ENCODE measurements around the gene LRMDA.
A peak's percentile ranks its signal among the peaks of the same experiment; 100 is the strongest.

DNA sequence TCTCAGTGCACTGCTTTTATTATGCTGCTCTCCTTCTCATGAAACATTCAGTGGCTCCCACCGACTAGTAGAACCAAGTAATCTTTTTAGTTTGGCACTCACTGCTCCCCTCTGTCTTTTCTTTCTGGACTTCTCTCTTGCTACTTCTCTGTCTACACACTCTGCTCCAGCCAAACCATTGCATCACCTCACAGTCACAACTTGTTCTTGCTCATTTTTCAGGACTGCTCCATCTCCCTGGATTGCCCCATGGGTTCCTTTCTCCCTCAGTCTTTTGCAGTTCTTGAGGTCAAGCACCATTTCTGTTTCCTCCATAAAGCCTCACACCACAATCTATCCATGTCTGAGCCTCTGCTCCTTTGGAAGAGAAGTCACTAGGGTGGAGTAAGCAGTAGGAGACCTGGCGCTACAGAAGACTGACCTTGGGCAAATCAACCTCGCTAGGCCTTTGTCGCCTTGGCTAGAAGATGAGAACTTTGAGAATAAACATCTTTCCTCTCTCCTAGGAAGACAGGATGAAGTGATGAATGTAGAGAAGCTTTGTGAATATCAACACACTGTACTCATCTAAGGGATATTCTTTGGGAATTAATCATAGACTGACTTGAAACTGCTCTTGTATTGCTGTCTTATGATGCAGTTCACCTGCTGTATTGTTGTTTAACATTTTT lies 186.2 kb downstream of the LRMDA start:
- no peak for TF ChIP-seq POLR2A (IDR thresholded peaks at IDR 0.05)
- peak; percentile 18 to 62 (median 50) for TF ChIP-seq POLR2AphosphoS5 (IDR thresholded peaks at IDR 0.05)
- TF ChIP-seq, protein P1, sequence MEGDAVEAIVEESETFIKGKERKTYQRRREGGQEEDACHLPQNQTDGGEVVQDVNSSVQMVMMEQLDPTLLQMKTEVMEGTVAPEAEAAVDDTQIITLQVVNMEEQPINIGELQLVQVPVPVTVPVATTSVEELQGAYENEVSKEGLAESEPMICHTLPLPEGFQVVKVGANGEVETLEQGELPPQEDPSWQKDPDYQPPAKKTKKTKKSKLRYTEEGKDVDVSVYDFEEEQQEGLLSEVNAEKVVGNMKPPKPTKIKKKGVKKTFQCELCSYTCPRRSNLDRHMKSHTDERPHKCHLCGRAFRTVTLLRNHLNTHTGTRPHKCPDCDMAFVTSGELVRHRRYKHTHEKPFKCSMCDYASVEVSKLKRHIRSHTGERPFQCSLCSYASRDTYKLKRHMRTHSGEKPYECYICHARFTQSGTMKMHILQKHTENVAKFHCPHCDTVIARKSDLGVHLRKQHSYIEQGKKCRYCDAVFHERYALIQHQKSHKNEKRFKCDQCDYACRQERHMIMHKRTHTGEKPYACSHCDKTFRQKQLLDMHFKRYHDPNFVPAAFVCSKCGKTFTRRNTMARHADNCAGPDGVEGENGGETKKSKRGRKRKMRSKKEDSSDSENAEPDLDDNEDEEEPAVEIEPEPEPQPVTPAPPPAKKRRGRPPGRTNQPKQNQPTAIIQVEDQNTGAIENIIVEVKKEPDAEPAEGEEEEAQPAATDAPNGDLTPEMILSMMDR (IDR thresholded peaks at IDR 0.05), result no peak

All from sigmoid colon (tissue), 4 donors.